ENCODE results near the gene OSBPL5. TPM values are rescaled to one million over a fixed set of nuclear protein-coding genes. Genes with fewer than 3 reads are reported as not detected.

The OSBPL5 gene
- polyA plus RNA-seq, 6 donors from 2014 or later, result 0.12 to 0.25 TPM; not detected in 4

DNA sequence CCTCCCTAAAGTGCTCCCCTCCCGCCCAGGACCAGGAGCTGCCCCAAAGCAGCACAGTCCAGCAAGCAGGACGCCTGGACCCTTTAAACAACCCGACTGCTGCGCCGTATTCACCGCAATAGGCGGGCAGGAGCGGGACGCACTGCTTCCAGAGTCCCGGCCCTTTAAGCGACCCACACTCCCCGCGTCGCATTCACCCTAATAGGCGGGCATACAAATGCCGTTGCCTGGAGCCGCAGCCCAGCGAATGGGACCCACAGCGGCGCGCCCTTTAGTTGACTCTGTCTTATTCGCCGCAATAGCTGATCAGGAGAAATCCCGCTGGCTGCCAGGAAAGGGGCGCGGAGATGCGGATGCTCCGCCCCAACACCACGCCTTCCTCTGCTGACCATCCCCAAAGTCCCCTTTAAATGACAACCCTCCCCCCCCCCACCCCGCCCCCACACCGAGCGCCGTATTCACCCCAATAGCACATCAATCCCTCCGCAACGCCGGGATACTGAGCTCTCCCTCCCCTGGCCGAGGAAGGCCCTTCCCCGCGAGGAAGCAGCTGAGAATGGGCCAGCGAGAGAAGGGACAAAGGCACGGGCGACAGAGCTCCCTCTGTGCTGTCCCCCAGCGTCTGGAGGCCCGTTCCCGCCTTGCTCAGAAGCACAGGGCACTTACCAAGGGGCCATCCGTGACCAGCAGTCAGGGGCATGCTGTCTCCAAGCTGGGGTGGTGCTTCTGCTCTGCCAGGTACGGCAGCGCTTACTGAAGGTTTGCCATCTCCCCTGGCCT lies 4.7 kb downstream of the OSBPL5 start:
- Mint-ChIP-seq H3K36me3 (no peaks in the 10 kb centered on the region), H3K27ac (peak overlapping the region in 1 of 6 donors; percentile 7), H3K4me1 (peaks cover 5 to 23% (median 7%) of the 10 kb centered on the region in 3 donors), H3K9me3 (peaks cover 0 to 1% (median 0%) of the 10 kb centered on the region in 7 donors), H3K4me3 (peak overlapping the region in 1 of 8 donors; percentile 25), H3K27me3 (peaks cover 21 to 53% (median 45%) of the 10 kb centered on the region in 3 donors)
- DNase-seq (no peak), ATAC-seq (ENCODE audit: low read depth in 2 of 2) (no peak)

DNA sequence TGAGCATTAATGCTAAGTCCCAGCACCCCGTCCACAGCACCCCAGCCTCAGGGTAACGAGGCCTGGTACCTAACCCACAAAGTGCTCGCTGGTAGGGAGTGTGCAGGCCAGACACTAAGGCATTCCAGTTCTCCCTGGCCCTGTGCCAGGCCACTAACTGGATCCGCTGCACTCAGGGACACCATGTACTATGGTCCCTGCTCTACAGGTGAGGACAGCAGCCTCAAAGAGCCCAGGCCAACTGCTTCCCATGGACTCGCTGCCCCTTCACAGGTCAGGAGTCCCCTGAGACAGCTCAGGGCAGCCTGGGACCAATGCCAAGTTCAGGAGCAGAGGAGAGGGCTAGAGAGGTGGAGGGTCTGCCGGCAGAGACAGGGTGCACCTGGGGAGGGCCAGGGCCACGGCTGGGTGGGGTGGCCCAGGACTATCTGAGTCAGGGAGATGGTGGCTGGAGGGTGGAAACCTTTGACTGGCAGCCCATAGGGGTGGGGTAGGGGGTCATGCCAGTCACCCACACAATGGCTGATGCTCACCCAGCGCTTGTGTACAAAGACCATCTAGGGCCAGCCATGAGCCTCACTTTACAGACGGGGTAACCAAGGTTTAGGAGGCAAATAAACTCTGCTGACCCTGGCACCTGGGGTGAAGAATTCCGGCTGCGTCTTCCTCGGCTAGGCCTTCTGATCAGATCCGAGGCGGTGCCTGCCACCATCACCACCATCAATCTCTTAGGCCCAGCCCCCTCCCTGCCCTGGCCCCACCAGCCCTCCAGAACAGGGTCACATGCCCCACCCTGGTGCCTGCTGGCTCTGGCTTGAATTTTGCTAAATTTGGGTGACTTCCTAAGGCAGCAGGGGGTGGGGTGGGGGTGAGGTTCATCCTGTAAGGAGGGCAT lies 5.6 kb downstream of the OSBPL5 start:
- H3K9me3 Mint-ChIP-seq, result peaks cover 0 to 1% (median 0%) of the 10 kb centered on the region in 7 donors
- peaks cover 5 to 22% (median 7%) of the 10 kb centered on the region in 3 donors for H3K4me1 Mint-ChIP-seq
- ATAC-seq (ENCODE audit: low read depth in 2 of 2), result no peak
- no peaks in the 10 kb centered on the region for H3K36me3 Mint-ChIP-seq
- DNase-seq, result no peak
- peaks cover 21 to 52% (median 43%) of the 10 kb centered on the region in 3 donors for H3K27me3 Mint-ChIP-seq
- no peak overlapping the region for H3K27ac Mint-ChIP-seq
- H3K4me3 Mint-ChIP-seq, result no peak overlapping the region

DNA sequence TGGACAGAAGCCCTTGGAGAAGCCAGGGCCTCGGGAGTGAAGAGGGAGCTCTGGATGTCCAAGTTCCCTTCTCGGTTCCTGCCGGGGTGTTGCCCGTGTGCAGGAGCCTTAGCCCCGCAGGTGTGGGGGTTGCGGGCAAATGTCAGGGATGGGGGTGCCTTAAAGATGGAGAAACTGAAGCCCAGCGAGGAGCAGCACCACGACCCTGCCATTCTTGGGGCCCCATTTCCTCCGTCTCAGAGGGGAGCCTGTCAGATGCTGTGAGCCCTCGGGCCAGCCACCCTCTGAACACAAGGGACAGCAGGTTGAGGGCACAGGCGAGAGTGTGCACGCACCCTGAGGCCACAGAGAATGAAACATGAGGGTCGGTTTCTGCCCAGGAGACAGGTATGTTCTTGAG lies 6.3 kb downstream of the OSBPL5 start:
- Mint-ChIP-seq H3K27ac (no peak overlapping the region), H3K36me3 (no peaks in the 10 kb centered on the region), H3K27me3 (peaks cover 18 to 49% (median 40%) of the 10 kb centered on the region in 3 donors), H3K4me1 (peaks cover 3 to 21% (median 7%) of the 10 kb centered on the region in 3 donors), H3K9me3 (peaks cover 0 to 1% (median 0%) of the 10 kb centered on the region in 7 donors), H3K4me3 (no peak overlapping the region)
- ATAC-seq (ENCODE audit: low read depth in 2 of 2) (no peak), DNase-seq (no peak)

GRCh38 chr11:3158131-3158591 lies 6.9 kb downstream of the OSBPL5 start:
- H3K36me3 Mint-ChIP-seq, result no peaks in the 10 kb centered on the region
- ATAC-seq (ENCODE audit: low read depth in 2 of 2), result no peak
- H3K27me3 Mint-ChIP-seq, result peaks cover 16 to 44% (median 33%) of the 10 kb centered on the region in 3 donors
- H3K4me3 Mint-ChIP-seq, result no peak overlapping the region
- DNase-seq, result no peak
- peaks cover 0 to 1% (median 0%) of the 10 kb centered on the region in 7 donors for H3K9me3 Mint-ChIP-seq
- no peak overlapping the region for H3K27ac Mint-ChIP-seq
- H3K4me1 Mint-ChIP-seq, result peaks cover 1 to 17% (median 7%) of the 10 kb centered on the region in 3 donors

- no peak for DNase-seq
- Mint-ChIP-seq H3K4me3 (no peak overlapping the region), H3K9me3 (peaks cover 0 to 1% (median 0%) of the 10 kb centered on the region in 7 donors), H3K4me1 (peaks cover 1 to 17% (median 7%) of the 10 kb centered on the region in 3 donors), H3K36me3 (no peaks in the 10 kb centered on the region), H3K27ac (no peak overlapping the region), H3K27me3 (peaks cover 13 to 38% (median 27%) of the 10 kb centered on the region in 3 donors)
- ATAC-seq (ENCODE audit: low read depth in 2 of 2), result no peak
Measured at GRCh38 chr11:3157381-3158130, 7.6 kb downstream of the OSBPL5 start.

DNA sequence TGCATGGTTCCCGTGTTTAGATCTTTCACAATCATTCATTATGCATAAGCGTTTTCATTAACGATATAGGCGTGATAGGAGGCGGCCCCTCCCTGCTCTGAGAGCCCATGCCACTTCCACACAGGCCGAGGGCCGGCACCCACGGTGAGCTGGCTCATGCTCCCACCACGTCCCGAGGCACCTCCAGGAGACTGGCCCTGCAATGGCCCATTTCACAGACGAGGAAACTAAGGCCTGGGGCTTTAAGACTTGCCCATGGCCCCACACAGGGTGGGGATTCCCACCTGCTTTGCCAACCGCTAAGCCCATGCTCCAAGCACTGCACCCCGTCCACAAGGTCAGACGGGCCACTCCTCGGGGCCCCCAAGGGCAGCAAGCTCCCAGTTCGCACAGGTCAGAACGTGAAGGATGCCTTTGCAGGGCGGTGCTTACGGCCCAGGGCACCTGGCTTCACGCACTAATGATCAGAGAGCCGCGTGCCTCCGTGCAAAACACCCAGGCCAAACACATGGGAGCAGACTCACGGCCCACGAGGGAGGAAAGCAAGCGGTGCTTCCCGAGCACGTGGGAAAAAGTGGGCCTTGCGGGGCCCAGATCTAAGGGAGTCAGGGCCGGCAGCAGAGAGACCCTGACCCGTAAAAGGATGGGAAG lies 8.3 kb downstream of the OSBPL5 start:
- H3K36me3 Mint-ChIP-seq, result no peaks in the 10 kb centered on the region
- ATAC-seq (ENCODE audit: low read depth in 2 of 2) (no peak), DNase-seq (no peak)
- peaks cover 0 to 1% (median 0%) of the 10 kb centered on the region in 7 donors for H3K9me3 Mint-ChIP-seq
- H3K27ac Mint-ChIP-seq, result peak overlapping the region in 1 of 6 donors; percentile 49
- H3K27me3 Mint-ChIP-seq, result peaks cover 9 to 30% (median 25%) of the 10 kb centered on the region in 3 donors
- peak overlapping the region in 1 of 8 donors; percentile 29 for H3K4me3 Mint-ChIP-seq
- peaks cover 1 to 17% (median 7%) of the 10 kb centered on the region in 3 donors for H3K4me1 Mint-ChIP-seq

- no peak for ATAC-seq (ENCODE audit: low read depth in 2 of 2)
- H3K4me1 Mint-ChIP-seq, result peaks cover 1 to 17% (median 7%) of the 10 kb centered on the region in 3 donors
- peaks cover 0 to 1% (median 0%) of the 10 kb centered on the region in 7 donors for H3K9me3 Mint-ChIP-seq
- H3K27me3 Mint-ChIP-seq, result peaks cover 4 to 25% (median 19%) of the 10 kb centered on the region in 3 donors
- H3K4me3 Mint-ChIP-seq, result no peak overlapping the region
- H3K36me3 Mint-ChIP-seq, result no peaks in the 10 kb centered on the region
- H3K27ac Mint-ChIP-seq, result no peak overlapping the region
- DNase-seq, result no peak
Measured at GRCh38 chr11:3156282-3156660, 8.8 kb downstream of the OSBPL5 start.

DNA sequence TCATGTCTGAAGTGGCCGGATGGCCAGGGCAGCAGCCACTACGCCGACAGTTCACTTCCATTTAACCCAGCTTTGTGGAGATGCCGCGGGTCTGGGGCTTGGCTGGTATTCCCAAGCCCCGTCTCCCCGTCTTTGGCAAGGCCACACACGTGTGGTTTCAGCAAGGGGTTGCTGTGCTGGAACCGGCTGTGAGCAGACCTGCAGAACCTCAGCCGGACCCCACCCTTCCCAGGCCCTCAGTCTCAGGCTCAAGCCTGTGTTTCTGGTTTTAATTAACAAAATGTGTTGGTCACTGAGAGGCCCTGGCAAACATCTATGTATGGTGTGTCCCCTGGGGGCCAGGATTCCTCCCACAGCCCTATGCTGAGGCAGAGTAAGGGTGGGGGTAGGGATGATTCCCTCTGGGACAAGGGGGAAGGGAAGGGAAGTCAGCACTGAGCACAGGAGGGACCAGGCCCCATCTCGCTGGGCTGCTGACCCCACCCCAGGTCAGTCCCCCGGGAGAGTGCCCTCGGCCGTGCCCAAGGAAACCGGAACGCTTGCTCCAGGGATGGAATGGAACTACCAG lies 9.3 kb downstream of the OSBPL5 start:
- Mint-ChIP-seq H3K36me3 (no peaks in the 10 kb centered on the region), H3K27ac (no peak overlapping the region), H3K27me3 (peaks cover 0 to 20% (median 15%) of the 10 kb centered on the region in 3 donors), H3K4me1 (peaks cover 0 to 14% (median 3%) of the 10 kb centered on the region in 3 donors), H3K9me3 (peaks cover 0 to 1% (median 0%) of the 10 kb centered on the region in 7 donors), H3K4me3 (no peak overlapping the region)
- ATAC-seq (ENCODE audit: low read depth in 2 of 2) (no peak), DNase-seq (no peak)

- Mint-ChIP-seq H3K27me3 (peaks cover 0 to 14% (median 12%) of the 10 kb centered on the region in 3 donors), H3K27ac (no peak overlapping the region), H3K4me1 (peaks cover 0 to 8% (median 3%) of the 10 kb centered on the region in 3 donors), H3K9me3 (peaks cover 0 to 1% (median 0%) of the 10 kb centered on the region in 7 donors), H3K4me3 (no peak overlapping the region), H3K36me3 (no peaks in the 10 kb centered on the region)
- no peak for ATAC-seq (ENCODE audit: low read depth in 2 of 2)
- no peak for DNase-seq
Measured at GRCh38 chr11:3155216-3155615, 9.9 kb downstream of the OSBPL5 start.

DNA sequence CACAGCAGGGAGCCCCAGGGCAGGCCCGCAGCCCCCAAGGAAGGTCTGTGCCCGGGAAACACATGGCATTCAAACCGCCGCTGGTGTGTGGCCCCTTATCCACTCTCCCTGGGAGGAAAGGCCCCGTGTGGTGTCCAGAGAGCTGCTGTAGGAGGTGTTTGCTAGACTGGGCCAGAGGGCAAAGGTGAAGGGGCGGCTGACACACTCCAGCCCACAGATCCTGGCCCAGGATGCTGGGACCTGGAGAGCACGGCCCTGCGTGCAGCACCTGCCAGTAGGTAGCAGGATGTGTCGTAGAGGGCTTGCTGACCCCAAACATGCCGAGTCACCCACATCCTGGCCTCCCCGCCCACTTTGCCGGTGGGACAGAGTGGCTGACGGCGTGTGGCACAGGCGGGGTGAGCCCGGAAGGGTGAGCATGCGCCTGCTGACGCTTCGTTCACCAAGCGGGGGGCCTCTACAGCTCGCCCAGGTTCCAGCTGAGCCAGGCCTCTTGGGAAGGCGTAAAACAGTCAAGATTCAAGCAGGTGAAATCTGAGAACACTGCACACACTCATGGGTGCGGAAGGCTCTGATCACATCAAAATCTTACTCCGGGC lies 11.0 kb downstream of the OSBPL5 start:
- Mint-ChIP-seq H3K4me3 (no peak overlapping the region), H3K9me3 (peaks cover 0 to 1% (median 0%) of the 10 kb centered on the region in 7 donors), H3K36me3 (no peaks in the 10 kb centered on the region), H3K27ac (no peak overlapping the region), H3K27me3 (peaks cover 0 to 9% (median 5%) of the 10 kb centered on the region in 3 donors), H3K4me1 (peaks cover 0 to 6% (median 0%) of the 10 kb centered on the region in 3 donors)
- ATAC-seq (ENCODE audit: low read depth in 2 of 2), result no peak
- no peak for DNase-seq

DNA sequence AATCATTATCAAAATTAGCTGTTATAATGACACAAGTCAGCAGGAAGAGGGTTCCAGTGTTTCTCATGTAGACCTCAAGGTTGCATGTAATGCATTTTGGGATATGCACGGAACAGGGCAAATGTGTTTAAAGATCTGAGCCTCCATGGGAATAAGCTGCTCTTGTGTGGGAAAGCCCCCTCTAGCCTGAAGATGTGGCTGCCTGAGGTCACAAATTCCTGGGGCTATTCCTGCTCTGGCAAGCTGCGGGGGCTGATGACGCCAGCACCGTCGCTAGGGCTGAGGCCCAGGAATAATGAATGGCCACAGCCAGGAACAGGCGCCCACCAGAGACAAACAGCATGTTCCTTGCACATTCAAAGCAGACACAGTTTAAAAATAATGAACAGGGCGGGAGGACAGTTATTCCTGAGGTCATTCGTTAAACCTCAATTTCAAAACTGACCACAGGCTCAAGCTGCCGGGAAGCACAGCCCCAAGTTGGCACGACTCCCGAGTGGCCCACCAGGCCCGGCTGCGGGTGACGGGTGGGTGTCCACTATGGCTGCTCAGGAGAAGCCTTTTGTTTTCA lies 11.7 kb downstream of the OSBPL5 start:
- peaks cover 0 to 1% (median 0%) of the 10 kb centered on the region in 7 donors for H3K9me3 Mint-ChIP-seq
- H3K4me1 Mint-ChIP-seq, result peaks cover 0 to 6% (median 0%) of the 10 kb centered on the region in 3 donors
- H3K4me3 Mint-ChIP-seq, result no peak overlapping the region
- DNase-seq (no peak), ATAC-seq (ENCODE audit: low read depth in 2 of 2) (no peak)
- H3K27ac Mint-ChIP-seq, result no peak overlapping the region
- H3K36me3 Mint-ChIP-seq, result no peaks in the 10 kb centered on the region
- H3K27me3 Mint-ChIP-seq, result peaks cover 0 to 2% (median 0%) of the 10 kb centered on the region in 3 donors

Data from naive B cell (primary cell).